Left forelimb (tissue), 1 donor: Measurements from ENCODE around the gene HLA-E.
A peak's percentile ranks its signal among the peaks of the same experiment; 100 is the strongest.

Source experiments
- DNase-seq: peaks from one replicate; pipeline ENCODE4 v3.0.0-alpha.2; 2018; ENCODE audit warnings: low spot score

The HLA-E gene

DNA sequence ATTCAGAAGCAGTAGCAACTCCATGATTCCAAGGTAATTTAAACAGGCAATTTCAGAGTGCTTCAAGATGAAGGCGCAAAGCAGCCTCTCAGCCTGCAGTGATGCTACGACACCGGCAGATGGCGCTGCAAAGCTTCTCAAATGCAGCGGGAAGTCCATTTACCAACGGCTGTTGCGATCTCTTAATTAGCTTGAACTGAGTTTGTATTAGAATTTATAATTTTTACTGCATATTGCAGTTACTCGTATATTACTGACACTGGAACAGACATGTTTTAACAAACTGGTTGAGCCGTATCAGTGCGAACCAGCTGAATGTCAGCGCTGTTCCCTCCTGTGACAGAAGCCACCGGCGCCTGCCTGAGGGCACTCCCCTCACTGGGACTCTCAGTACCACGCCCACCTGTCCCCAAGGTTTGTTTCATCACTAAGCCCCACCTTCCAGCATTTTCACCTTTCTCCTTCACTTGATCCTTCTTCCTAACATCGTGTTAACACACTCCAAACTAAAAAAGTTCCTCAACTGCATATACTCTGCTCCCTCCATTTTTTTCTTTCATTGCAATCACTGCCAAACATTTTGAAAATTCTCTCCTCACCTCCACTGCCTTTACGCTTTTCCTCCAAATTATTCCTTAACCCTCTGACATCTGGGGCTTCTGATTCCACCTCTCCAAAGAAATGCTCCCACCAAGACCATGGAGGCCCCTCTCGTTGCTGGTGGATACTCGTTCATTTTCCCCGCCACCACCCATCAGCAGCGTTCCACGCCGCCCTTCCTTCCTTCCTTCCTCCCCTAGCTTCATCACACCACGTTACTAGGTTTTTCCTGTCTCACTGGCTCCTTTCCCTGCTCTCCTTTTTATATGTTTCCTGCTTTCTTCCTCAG is 52.5 kb downstream of the HLA-E start:
- DNase-seq: peak; percentile 74

DNA sequence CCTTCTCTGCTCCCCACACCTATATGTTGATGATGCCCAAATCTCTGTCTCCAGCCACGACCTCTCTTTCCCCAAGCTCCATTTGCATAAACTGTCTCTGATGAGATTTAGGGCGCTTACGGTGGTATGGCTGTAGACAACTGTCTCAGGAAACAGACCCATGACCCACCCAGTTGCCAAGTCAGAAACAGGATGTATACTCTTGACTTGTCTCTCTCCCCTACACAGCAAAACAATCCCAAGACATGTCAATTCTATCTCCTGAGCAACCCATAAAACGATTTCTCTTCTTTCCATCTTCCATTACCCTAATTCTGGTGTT is 53.1 kb downstream of the HLA-E start:
- DNase-seq: no peak

DNA sequence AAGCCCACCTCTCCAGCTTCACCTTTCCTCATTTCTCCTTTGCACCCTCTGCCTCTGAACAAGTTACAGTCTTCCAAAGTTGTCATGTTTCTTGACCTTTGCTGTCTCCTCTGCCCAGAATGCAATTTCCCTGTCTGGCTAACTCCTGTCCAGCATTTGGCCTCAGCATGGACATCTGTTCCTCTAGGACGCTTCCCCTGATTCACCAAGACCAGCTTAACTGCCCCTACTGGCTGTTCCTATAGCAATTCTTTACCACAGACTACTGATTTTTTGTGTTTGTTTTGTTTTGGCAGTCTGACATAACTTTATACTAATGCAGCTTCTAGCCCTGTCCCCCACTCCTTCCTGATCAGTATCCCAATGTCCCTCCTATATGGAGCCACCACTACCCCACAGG is 53.6 kb downstream of the HLA-E start:
- no peak for DNase-seq
